DND-41 (cell line): ENCODE results near the gene CYB561.

Experiments used
- ATAC-seq: fragments of 200-7000 bp; cut with Tn5 transposase; 3 replicates; pipeline ENCODE4 v1.9.1; 2021; ENCODE audit warnings: low read depth; ENCODE audit not compliant: insufficient read depth
- DNase-seq: peaks from one replicate; pipeline ENCODE4 v3.0.0-alpha.2; 2020
- H2AFZ ChIP-seq: 2 replicates; pipeline ENCODE4 v1.6.0; 2012; ENCODE audit warnings: low read depth, low read length
- H3K27ac ChIP-seq: 2 replicates; pipeline ENCODE4 v1.5.1; 2012; ENCODE audit warnings: low read length, inconsistent platforms
- H3K27me3 ChIP-seq: fragments of 200-600 bp; sonication (generic); 2 replicates; pipeline ENCODE4 v1.6.0; 2012; ENCODE audit warnings: low read length, mild to moderate bottlenecking, inconsistent platforms; ENCODE audit not compliant: insufficient read depth, poor library complexity
- H3K36me3 ChIP-seq: 2 replicates; pipeline ENCODE4 v1.5.1; 2012; ENCODE audit warnings: low read length, inconsistent platforms; ENCODE audit not compliant: insufficient read depth
- H3K4me1 ChIP-seq: 2 replicates; pipeline ENCODE4 v1.5.1; 2012; ENCODE audit warnings: mild to moderate bottlenecking, low read length; ENCODE audit not compliant: insufficient read depth
- H3K4me2 ChIP-seq: 2 replicates; pipeline ENCODE4 v1.6.0; 2012; ENCODE audit warnings: mild to moderate bottlenecking, moderate library complexity, low read length, inconsistent platforms; ENCODE audit not compliant: insufficient read depth
- H3K4me3 ChIP-seq, 2 experiments: fragments of 200-600 bp in 1 of 2; shearing (Covaris generic) in 1 of 2; 2 replicates each; pipeline ENCODE4 v1.5.1; 2012 to 2016; ENCODE audit warnings: inconsistent platforms in 2 of 2, low read length in 2 of 2, mild to moderate bottlenecking in 2 of 2, low read depth in 1 of 2, moderate library complexity in 1 of 2
- H3K79me2 ChIP-seq: 2 replicates; pipeline ENCODE4 v1.6.0; 2012; ENCODE audit warnings: low read length, inconsistent platforms; ENCODE audit not compliant: insufficient read depth
- H3K9ac ChIP-seq: 2 replicates; pipeline ENCODE4 v1.6.0; 2012; ENCODE audit warnings: low read depth, mild to moderate bottlenecking, inconsistent platforms, low read length, moderate library complexity
- H3K9me3 ChIP-seq: 2 replicates; pipeline ENCODE4 v1.5.1; 2012; ENCODE audit warnings: low read length, moderate library complexity, mild to moderate bottlenecking, inconsistent platforms; ENCODE audit not compliant: insufficient read depth, severe bottlenecking
- H4K20me1 ChIP-seq: 2 replicates; pipeline ENCODE4 v1.6.0; 2012; ENCODE audit warnings: low read length; ENCODE audit not compliant: insufficient read depth
- CTCF ChIP-seq: IDR thresholded peaks from 2 replicates; pipeline ENCODE4 v1.5.1; 2012; ENCODE audit warnings: borderline replicate concordance, low read length, moderate library complexity, mild to moderate bottlenecking; ENCODE audit not compliant: poor library complexity, severe bottlenecking; ENCODE audit errors: extremely low read depth
- EZH2 ChIP-seq: IDR thresholded peaks from 3 replicates; pipeline ENCODE4 v1.6.1; 2012; ENCODE audit warnings: borderline replicate concordance, low read depth, mild to moderate bottlenecking, moderate library complexity, low read length, inconsistent platforms; ENCODE audit not compliant: severe bottlenecking

The CYB561 gene

GRCh38 chr17:63487014-63487339 lies 40.9 kb upstream of the CYB561 start:
- Histone ChIP-seq H3K4me3 (no peak overlapping the region), H3K27ac (no peak overlapping the region), H2AFZ (no peak overlapping the region), H3K36me3 (no peaks in the 10 kb centered on the region), H3K4me1 (no peaks in the 10 kb centered on the region), H4K20me1 (no peaks in the 10 kb centered on the region), H3K9me3 (no peaks in the 10 kb centered on the region), H3K9ac (no peak overlapping the region), H3K27me3 (peaks cover 10% of the 10 kb centered on the region), H3K79me2 (no peaks in the 10 kb centered on the region), H3K4me2 (no peak overlapping the region)
- DNase-seq (no peak), ATAC-seq (no peak)
- no peak for TF ChIP-seq EZH2
- TF ChIP-seq CTCF, result no peak

- peaks cover 5% of the 10 kb centered on the region for H3K27me3 ChIP-seq
- no peak for TF ChIP-seq CTCF
- no peak for TF ChIP-seq EZH2
- no peaks in the 10 kb centered on the region for H3K4me1 ChIP-seq
- no peaks in the 10 kb centered on the region for H3K79me2 ChIP-seq
- H3K27ac ChIP-seq, result no peak overlapping the region
- no peaks in the 10 kb centered on the region for H3K9me3 ChIP-seq
- H3K4me3 ChIP-seq, result no peak overlapping the region
- ATAC-seq, result no peak
- no peak overlapping the region for H2AFZ ChIP-seq
- H3K9ac ChIP-seq, result no peak overlapping the region
- DNase-seq, result no peak
- no peak overlapping the region for H3K4me2 ChIP-seq
- no peaks in the 10 kb centered on the region for H3K36me3 ChIP-seq
- no peaks in the 10 kb centered on the region for H4K20me1 ChIP-seq
These were observed 40.4 kb upstream of the CYB561 start for GRCh38 chr17:63486317-63487013.

GRCh38 chr17:63483655-63484575 lies 37.8 kb upstream of the CYB561 start:
- no peaks in the 10 kb centered on the region for H3K27me3 ChIP-seq
- ATAC-seq (no peak), DNase-seq (no peak)
- no peaks in the 10 kb centered on the region for H3K4me1 ChIP-seq
- H3K27ac ChIP-seq, result no peak overlapping the region
- H2AFZ ChIP-seq, result no peak overlapping the region
- H3K9me3 ChIP-seq, result no peaks in the 10 kb centered on the region
- H3K4me3 ChIP-seq, result no peak overlapping the region
- H4K20me1 ChIP-seq, result peaks cover 3% of the 10 kb centered on the region
- H3K4me2 ChIP-seq, result no peak overlapping the region
- H3K36me3 ChIP-seq, result no peaks in the 10 kb centered on the region
- H3K9ac ChIP-seq, result no peak overlapping the region
- no peaks in the 10 kb centered on the region for H3K79me2 ChIP-seq
- TF ChIP-seq CTCF, result no peak
- no peak for TF ChIP-seq EZH2
